ENCODE data around the gene RIN3.

DNA sequence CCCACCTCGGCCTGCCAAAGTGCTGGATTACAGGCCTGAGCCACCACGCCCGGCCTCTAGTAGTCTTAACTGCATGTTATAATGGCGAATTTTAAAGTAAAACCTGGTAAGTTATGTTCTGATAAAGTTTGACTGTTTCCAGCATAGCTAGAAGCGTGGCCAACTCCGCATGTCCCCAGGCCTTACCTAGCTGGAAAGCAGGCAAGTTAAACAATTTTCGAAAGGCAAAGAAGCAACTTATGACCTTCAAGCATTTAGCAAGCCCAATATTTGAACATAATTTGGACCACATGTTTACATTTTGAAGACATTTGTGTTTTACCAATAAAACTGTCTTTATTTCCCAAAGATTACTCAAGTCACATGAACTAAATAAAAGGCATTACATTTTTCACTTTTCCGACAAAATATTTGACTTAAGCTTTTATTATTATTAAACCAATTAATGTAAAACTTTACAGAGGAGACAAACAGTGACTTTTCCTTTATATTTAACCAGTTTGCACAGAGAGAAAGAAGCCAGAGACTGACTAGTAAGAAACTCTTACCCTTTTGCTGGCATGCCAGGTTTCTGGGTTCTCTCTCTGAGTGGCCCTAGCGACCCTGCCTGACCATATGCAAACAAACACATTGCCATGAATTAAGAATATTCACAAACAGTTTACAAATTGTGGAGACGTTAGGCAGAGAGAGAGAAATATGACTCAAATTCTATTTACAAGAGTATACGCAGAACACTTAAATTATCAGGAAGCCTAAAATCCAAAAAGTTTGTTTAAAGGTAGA, 106.3 kb downstream of the RIN3 start:
- TF ChIP-seq CTCF (conservative IDR thresholded peaks at IDR 0.05; ENCODE audit: low read depth, low read length), result no peak
- no peak for TF ChIP-seq EZH2 (IDR thresholded peaks at IDR 0.05; ENCODE audit: borderline replicate concordance, low read depth, low read length, poor library complexity, severe bottlenecking)
